Measurements from ENCODE around the gene SHISA6.

Gene SHISA6

GRCh38 chr17:11278186-11278991 lies 37.4 kb downstream of the SHISA6 start:
- DNase-seq = no peak
- Histone ChIP-seq H3K36me3 (ENCODE audit: control insufficient read depth in 1 of 2, insufficient read depth in 2 of 2, low read depth in 1 of 2, low read length in 2 of 2) (no peaks in the 10 kb centered on the region), H2BK15ac (ENCODE audit: low read depth, poor library complexity, severe bottlenecking) (no peak overlapping the region), H3K23ac (ENCODE audit: low read length in 2 of 2) (no peak overlapping the region), H3K9me3 (ENCODE audit: control insufficient read depth, low read length) (peaks cover 25% of the 10 kb centered on the region), H2BK12ac (ENCODE audit: low read length in 2 of 2) (no peak overlapping the region), H3K4ac (ENCODE audit: low read depth in 1 of 2, low read length in 2 of 2) (no peak overlapping the region), H2AFZ (ENCODE audit: low read depth, low read length) (no peak overlapping the region), H3K79me1 (replicated peaks; ENCODE audit: low read length, poor library complexity, severe bottlenecking) (no peaks in the 10 kb centered on the region), H2AK5ac (ENCODE audit: low read length, severe bottlenecking) (no peak overlapping the region), H4K91ac (ENCODE audit: low read length) (no peak overlapping the region), H2BK120ac (ENCODE audit: low read depth, low read length) (no peak overlapping the region), H3K4me2 (ENCODE audit: low read length, poor library complexity, severe bottlenecking) (no peak overlapping the region), H3K4me1 (ENCODE audit: control insufficient read depth, insufficient read depth, low read depth, low read length) (no peaks in the 10 kb centered on the region), H4K8ac (ENCODE audit: low read length) (no peak overlapping the region), H3K14ac (ENCODE audit: low read length in 2 of 2) (no peak overlapping the region), H3K27ac (ENCODE audit: low read length, poor library complexity, severe bottlenecking) (no peak overlapping the region), H3K27me3 (ENCODE audit: control insufficient read depth in 1 of 2, insufficient read depth in 1 of 2, low read length in 2 of 2) (no peaks in the 10 kb centered on the region), H3K4me3 (ENCODE audit: insufficient read depth in 1 of 2, low read depth in 1 of 2, low read length in 2 of 2) (no peak overlapping the region), H3K9ac (ENCODE audit: low read length) (no peak overlapping the region), H3K18ac (ENCODE audit: low read depth in 1 of 2, low read length in 2 of 2) (no peak overlapping the region), H2BK5ac (ENCODE audit: low read depth, low read length, poor library complexity, severe bottlenecking) (no peak overlapping the region)
- 72% methylated on average over 14 of the region's 15 CpGs for WGBS

- Histone ChIP-seq H3K9me3 (ENCODE audit: control insufficient read depth, low read length) (peaks cover 26% of the 10 kb centered on the region), H2BK120ac (ENCODE audit: low read depth, low read length) (no peak overlapping the region), H3K18ac (ENCODE audit: low read depth in 1 of 2, low read length in 2 of 2) (no peak overlapping the region), H3K14ac (ENCODE audit: low read length in 2 of 2) (no peak overlapping the region), H3K4me2 (ENCODE audit: low read length, poor library complexity, severe bottlenecking) (no peak overlapping the region), H3K4ac (ENCODE audit: low read depth in 1 of 2, low read length in 2 of 2) (no peak overlapping the region), H3K27me3 (ENCODE audit: control insufficient read depth in 1 of 2, insufficient read depth in 1 of 2, low read length in 2 of 2) (no peaks in the 10 kb centered on the region), H2BK5ac (ENCODE audit: low read depth, low read length, poor library complexity, severe bottlenecking) (no peak overlapping the region), H2BK12ac (ENCODE audit: low read length in 2 of 2) (no peak overlapping the region), H3K4me3 (ENCODE audit: insufficient read depth in 1 of 2, low read depth in 1 of 2, low read length in 2 of 2) (no peak overlapping the region), H4K91ac (ENCODE audit: low read length) (no peak overlapping the region), H2AFZ (ENCODE audit: low read depth, low read length) (no peak overlapping the region), H3K4me1 (ENCODE audit: control insufficient read depth, insufficient read depth, low read depth, low read length) (no peaks in the 10 kb centered on the region), H3K36me3 (ENCODE audit: control insufficient read depth in 1 of 2, insufficient read depth in 2 of 2, low read depth in 1 of 2, low read length in 2 of 2) (no peaks in the 10 kb centered on the region), H3K9ac (ENCODE audit: low read length) (no peak overlapping the region), H2BK15ac (ENCODE audit: low read depth, poor library complexity, severe bottlenecking) (no peak overlapping the region), H2AK5ac (ENCODE audit: low read length, severe bottlenecking) (no peak overlapping the region), H3K23ac (ENCODE audit: low read length in 2 of 2) (no peak overlapping the region), H3K27ac (ENCODE audit: low read length, poor library complexity, severe bottlenecking) (no peak overlapping the region), H4K8ac (ENCODE audit: low read length) (no peak overlapping the region), H3K79me1 (replicated peaks; ENCODE audit: low read length, poor library complexity, severe bottlenecking) (no peaks in the 10 kb centered on the region)
- no peak for DNase-seq
- WGBS = 57% methylated on average over 3 of the region's 3 CpGs
Measured at GRCh38 chr17:11278992-11279270, 37.9 kb downstream of the SHISA6 start.

- H3K18ac ChIP-seq (ENCODE audit: low read depth in 1 of 2, low read length in 2 of 2) = no peak overlapping the region
- H2BK5ac ChIP-seq (ENCODE audit: low read depth, low read length, poor library complexity, severe bottlenecking) = no peak overlapping the region
- H3K4ac ChIP-seq (ENCODE audit: low read depth in 1 of 2, low read length in 2 of 2) = no peak overlapping the region
- no peak overlapping the region for H4K91ac ChIP-seq (ENCODE audit: low read length)
- no peak overlapping the region for H2AFZ ChIP-seq (ENCODE audit: low read depth, low read length)
- H3K79me1 ChIP-seq (replicated peaks; ENCODE audit: low read length, poor library complexity, severe bottlenecking) = no peaks in the 10 kb centered on the region
- no peaks in the 10 kb centered on the region for H3K36me3 ChIP-seq (ENCODE audit: control insufficient read depth in 1 of 2, insufficient read depth in 2 of 2, low read depth in 1 of 2, low read length in 2 of 2)
- H3K27ac ChIP-seq (ENCODE audit: low read length, poor library complexity, severe bottlenecking) = no peak overlapping the region
- H4K8ac ChIP-seq (ENCODE audit: low read length) = no peak overlapping the region
- H3K23ac ChIP-seq (ENCODE audit: low read length in 2 of 2) = no peak overlapping the region
- no peak overlapping the region for H3K9ac ChIP-seq (ENCODE audit: low read length)
- H2BK12ac ChIP-seq (ENCODE audit: low read length in 2 of 2) = no peak overlapping the region
- no peak overlapping the region for H3K4me2 ChIP-seq (ENCODE audit: low read length, poor library complexity, severe bottlenecking)
- no peaks in the 10 kb centered on the region for H3K27me3 ChIP-seq (ENCODE audit: control insufficient read depth in 1 of 2, insufficient read depth in 1 of 2, low read length in 2 of 2)
- H3K4me1 ChIP-seq (ENCODE audit: control insufficient read depth, insufficient read depth, low read depth, low read length) = no peaks in the 10 kb centered on the region
- H3K14ac ChIP-seq (ENCODE audit: low read length in 2 of 2) = no peak overlapping the region
- peaks cover 26% of the 10 kb centered on the region for H3K9me3 ChIP-seq (ENCODE audit: control insufficient read depth, low read length)
- H2BK15ac ChIP-seq (ENCODE audit: low read depth, poor library complexity, severe bottlenecking) = no peak overlapping the region
- no peak overlapping the region for H2BK120ac ChIP-seq (ENCODE audit: low read depth, low read length)
- H3K4me3 ChIP-seq (ENCODE audit: insufficient read depth in 1 of 2, low read depth in 1 of 2, low read length in 2 of 2) = no peak overlapping the region
- H2AK5ac ChIP-seq (ENCODE audit: low read length, severe bottlenecking) = no peak overlapping the region
- no peak for DNase-seq
- WGBS = 57% methylated on average over 5 of the region's 6 CpGs
Measured at GRCh38 chr17:11279776-11280344, 38.8 kb downstream of the SHISA6 start.

GRCh38 chr17:11282586-11282985 lies 41.6 kb downstream of the SHISA6 start:
- no peaks in the 10 kb centered on the region for H3K27me3 ChIP-seq (ENCODE audit: control insufficient read depth in 1 of 2, insufficient read depth in 1 of 2, low read length in 2 of 2)
- H3K27ac ChIP-seq (ENCODE audit: low read length, poor library complexity, severe bottlenecking) = no peak overlapping the region
- no peak overlapping the region for H2BK5ac ChIP-seq (ENCODE audit: low read depth, low read length, poor library complexity, severe bottlenecking)
- H4K8ac ChIP-seq (ENCODE audit: low read length) = no peak overlapping the region
- no peak overlapping the region for H3K4ac ChIP-seq (ENCODE audit: low read depth in 1 of 2, low read length in 2 of 2)
- H2AFZ ChIP-seq (ENCODE audit: low read depth, low read length) = no peak overlapping the region
- WGBS = 75% methylated on average over 1 of the region's 2 CpGs
- no peak overlapping the region for H4K91ac ChIP-seq (ENCODE audit: low read length)
- peaks cover 24% of the 10 kb centered on the region for H3K9me3 ChIP-seq (ENCODE audit: control insufficient read depth, low read length)
- H3K4me2 ChIP-seq (ENCODE audit: low read length, poor library complexity, severe bottlenecking) = no peak overlapping the region
- no peaks in the 10 kb centered on the region for H3K4me1 ChIP-seq (ENCODE audit: control insufficient read depth, insufficient read depth, low read depth, low read length)
- no peak overlapping the region for H2BK15ac ChIP-seq (ENCODE audit: low read depth, poor library complexity, severe bottlenecking)
- no peak overlapping the region for H2BK12ac ChIP-seq (ENCODE audit: low read length in 2 of 2)
- no peak overlapping the region for H3K14ac ChIP-seq (ENCODE audit: low read length in 2 of 2)
- no peak overlapping the region for H2BK120ac ChIP-seq (ENCODE audit: low read depth, low read length)
- H3K36me3 ChIP-seq (ENCODE audit: control insufficient read depth in 1 of 2, insufficient read depth in 2 of 2, low read depth in 1 of 2, low read length in 2 of 2) = no peaks in the 10 kb centered on the region
- H3K18ac ChIP-seq (ENCODE audit: low read depth in 1 of 2, low read length in 2 of 2) = no peak overlapping the region
- no peaks in the 10 kb centered on the region for H3K79me1 ChIP-seq (replicated peaks; ENCODE audit: low read length, poor library complexity, severe bottlenecking)
- H3K9ac ChIP-seq (ENCODE audit: low read length) = no peak overlapping the region
- DNase-seq = no peak
- H3K23ac ChIP-seq (ENCODE audit: low read length in 2 of 2) = no peak overlapping the region
- no peak overlapping the region for H2AK5ac ChIP-seq (ENCODE audit: low read length, severe bottlenecking)
- H3K4me3 ChIP-seq (ENCODE audit: insufficient read depth in 1 of 2, low read depth in 1 of 2, low read length in 2 of 2) = no peak overlapping the region
